Kidney (tissue), 14 donors: ENCODE measurements around the gene PPFIBP2. TPM values are rescaled to one million over a fixed set of nuclear protein-coding genes. Genes with fewer than 3 reads are reported as not detected.

Experiments
- DNase-seq, 5 donors: peaks; one replicate each; pipeline ENCODE4 v3.0.0-alpha.2; 2013 to 2020
- FAIRE-seq: peaks from 2 replicates; lab custom pipeline; 2012; peaks lifted over from hg19 to GRCh38; lab: Jason Lieb, UNC
- H3K27ac ChIP-seq, 2 donors: one replicate each; pipeline ENCODE4 v1.7.0; 2013; ENCODE audit warnings: low read depth in 2 of 2, low read length in 2 of 2, inconsistent platforms in 1 of 2
- H3K27me3 ChIP-seq: one replicate; pipeline ENCODE4 v1.7.1; 2013; ENCODE audit warnings: low read length, inconsistent platforms; ENCODE audit not compliant: control insufficient read depth, insufficient read depth
- H3K36me3 ChIP-seq, 3 donors: one replicate each; pipeline versions ENCODE4 v1.7.0 to v1.7.1; 2013; ENCODE audit warnings: low read length in 3 of 3, control low read depth in 1 of 3, inconsistent platforms in 1 of 3; ENCODE audit not compliant: insufficient read depth in 3 of 3, control insufficient read depth in 2 of 3
- H3K4me1 ChIP-seq, 3 donors: one replicate each; pipeline versions ENCODE4 v1.7.0 to v1.7.1; 2013; ENCODE audit warnings: low read length in 3 of 3, inconsistent platforms in 1 of 3, low read depth in 1 of 3; ENCODE audit not compliant: control insufficient read depth in 2 of 3, insufficient read depth in 2 of 3
- H3K4me3 ChIP-seq, 3 donors: one replicate each; pipeline versions ENCODE4 v1.7.0 to v1.8.1; 2013; ENCODE audit warnings: low read length in 3 of 3, control low read depth in 1 of 3, inconsistent platforms in 1 of 3
- H3K9ac ChIP-seq, 3 donors: one replicate each; pipeline versions ENCODE4 v1.7.0 to v1.7.1; 2013; ENCODE audit warnings: low read length in 3 of 3, control low read depth in 1 of 3, inconsistent platforms in 1 of 3
- H3K9me3 ChIP-seq, 3 donors: one replicate each; pipeline versions ENCODE4 v1.7.0 to v1.7.1; 2013; ENCODE audit warnings: low read length in 3 of 3, control low read depth in 1 of 3, inconsistent platforms in 1 of 3; ENCODE audit not compliant: control insufficient read depth in 2 of 3, insufficient read depth in 1 of 3
- CTCF ChIP-seq: IDR thresholded peaks from 3 replicates; pipeline ENCODE4 v1.5.1; 2012; ENCODE audit warnings: mild to moderate bottlenecking, moderate library complexity, borderline replicate concordance; ENCODE audit not compliant: insufficient read depth; ENCODE audit errors: extremely low read depth
- intact Hi-C: fragments of 100-400 bp; cut with DNase I; formaldehyde crosslinking; loops from one replicate; pipeline ENCODE4 v1.11.1; 2022
- polyA plus RNA-seq: library from polyadenylated mRNA; stranded (reverse); fragments of 350-450 nt; fragmentation: Illumina TruSeq; extraction: RNeasy Lipid Tissue Mini Kit (QIAGEN cat#74804); gene quantifications from one replicate; pipeline ENCODE4 v1.2.3, GENCODE V29; 2014; ENCODE audit warnings: low read depth, low replicate concordance; ENCODE audit not compliant: insufficient read depth
- total RNA-seq: library from RNA; stranded (reverse); fragmentation: NEBNext Ultra II Directional; extraction: Animal tissue kit (Norgen Biotek cat#: 25700); gene quantifications from one replicate; pipeline ENCODE4 v1.2.1, GENCODE V29; 2021
- donor health status: control.
- donor health status: control.
- donor health status: control.
- donor health status: control.
- donor health status: control.
- donor health status: DM: yes; HTN: yes; CAD: no.
- donor health status: Normal renal cell carcinoma (clear cell type).

The PPFIBP2 gene
- total and polyA plus RNA-seq, 2 donors from 2014 or later: 31.6 to 44.4 TPM

GRCh38 chr11:7593481-7593880, 79.7 kb downstream of the PPFIBP2 start:
- FAIRE-seq (no peak), DNase-seq (no peak)
- TF ChIP-seq CTCF: no peak
- H3K27me3 ChIP-seq: no peaks in the 10 kb centered on the region
- H3K36me3 ChIP-seq: no peaks in the 10 kb centered on the region
- H3K9ac ChIP-seq: no peak overlapping the region
- no peak overlapping the region for H3K27ac ChIP-seq
- no peaks in the 10 kb centered on the region for H3K9me3 ChIP-seq
- intact Hi-C loops: no loop called here
- H3K4me3 ChIP-seq: no peak overlapping the region
- peaks cover 10 to 11% (median 10%) of the 10 kb centered on the region in 3 donors for H3K4me1 ChIP-seq

GRCh38 chr11:7595016-7595866, 81.4 kb downstream of the PPFIBP2 start:
- Histone ChIP-seq H3K9me3 (no peaks in the 10 kb centered on the region), H3K27ac (no peak overlapping the region), H3K4me3 (no peak overlapping the region), H3K9ac (no peak overlapping the region), H3K4me1 (peaks cover 10 to 15% (median 11%) of the 10 kb centered on the region in 3 donors), H3K36me3 (no peaks in the 10 kb centered on the region), H3K27me3 (no peaks in the 10 kb centered on the region)
- TF ChIP-seq CTCF: no peak
- DNase-seq (peak in 1 of 5 donors; percentile 13), FAIRE-seq (no peak)
- intact Hi-C loops: no loop called here

GRCh38 chr11:7595951-7596350, 82.2 kb downstream of the PPFIBP2 start:
- Histone ChIP-seq H3K9ac (no peak overlapping the region), H3K27me3 (no peaks in the 10 kb centered on the region), H3K27ac (no peak overlapping the region), H3K36me3 (peaks cover 0 to 2% (median 0%) of the 10 kb centered on the region in 3 donors), H3K4me3 (no peak overlapping the region), H3K4me1 (peaks cover 10 to 17% (median 11%) of the 10 kb centered on the region in 3 donors), H3K9me3 (no peaks in the 10 kb centered on the region)
- TF ChIP-seq CTCF: no peak
- FAIRE-seq (no peak), DNase-seq (peak in 1 of 5 donors; percentile 36)
- intact Hi-C loops: no loop called here
